HUDEP-2 (cell line): ENCODE measurements around the gene POLR1E.

Experiments used
- DNase-seq, 76 experiments: peaks; one replicate each; lab custom pipeline; 2025; ENCODE audit not compliant: unreplicated experiment in 76 of 76; lab: John Stamatoyannopoulos, UW

Gene POLR1E

GRCh38 chr9:37531699-37532098 is 46.0 kb downstream of the POLR1E start:
- DNase-seq, result no peak

- DNase-seq, result no peak
Measured at GRCh38 chr9:37534412-37534811, 48.7 kb downstream of the POLR1E start.

- no peak for DNase-seq
Measured at GRCh38 chr9:37534901-37535300, 49.2 kb downstream of the POLR1E start.

GRCh38 chr9:37538099-37538498 is 52.4 kb downstream of the POLR1E start:
- DNase-seq, result no peak

GRCh38 chr9:37539634-37540033 is 53.9 kb downstream of the POLR1E start:
- DNase-seq, result no peak

GRCh38 chr9:37540634-37541033 is 54.9 kb downstream of the POLR1E start:
- no peak for DNase-seq

GRCh38 chr9:37541465-37541864 is 55.7 kb downstream of the POLR1E start:
- DNase-seq, result no peak

GRCh38 chr9:37542488-37542887 is 56.7 kb downstream of the POLR1E start:
- no peak for DNase-seq

- no peak for DNase-seq
Measured at GRCh38 chr9:37542895-37543294, 57.1 kb downstream of the POLR1E start.

GRCh38 chr9:37543468-37543867 is 57.7 kb downstream of the POLR1E start:
- DNase-seq, result no peak

GRCh38 chr9:37547328-37547878 is 61.7 kb downstream of the POLR1E start:
- DNase-seq, result no peak

- DNase-seq, result no peak
Measured at GRCh38 chr9:37549527-37549926, 63.8 kb downstream of the POLR1E start.

GRCh38 chr9:37550781-37551180 is 65.0 kb downstream of the POLR1E start:
- no peak for DNase-seq

GRCh38 chr9:37551468-37551867 is 65.7 kb downstream of the POLR1E start:
- no peak for DNase-seq

GRCh38 chr9:37551888-37552287 is 66.1 kb downstream of the POLR1E start:
- no peak for DNase-seq
